ENCODE measurements around the gene CAMK1D. TPM values are rescaled to one million over a fixed set of nuclear protein-coding genes. Genes with fewer than 3 reads are reported as not detected.
A peak's percentile ranks its signal among the peaks of the same experiment; 100 is the strongest.

Gene CAMK1D
- total RNA-seq, 1 donor from 2014 or later: 58.8 TPM

DNA sequence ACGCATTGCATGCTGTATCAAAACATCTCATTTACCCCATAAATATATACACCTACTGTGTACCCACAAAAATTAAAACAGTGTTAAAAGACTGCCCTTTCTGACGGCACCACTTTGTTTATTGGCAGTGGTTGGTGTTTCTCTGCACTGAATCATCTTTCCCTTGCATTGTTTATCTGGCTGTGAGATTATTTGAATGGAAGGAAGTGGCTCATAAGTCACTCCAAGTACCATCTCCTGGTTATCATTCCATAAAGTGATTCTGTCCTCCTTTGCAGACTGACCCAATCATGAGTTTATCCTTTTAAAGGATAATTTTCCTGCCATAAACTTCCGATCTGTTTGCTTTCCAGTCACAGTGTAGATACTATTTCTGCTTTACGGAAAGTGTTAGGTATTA lies 183.8 kb downstream of the CAMK1D start:
- TF ChIP-seq, protein P1, sequence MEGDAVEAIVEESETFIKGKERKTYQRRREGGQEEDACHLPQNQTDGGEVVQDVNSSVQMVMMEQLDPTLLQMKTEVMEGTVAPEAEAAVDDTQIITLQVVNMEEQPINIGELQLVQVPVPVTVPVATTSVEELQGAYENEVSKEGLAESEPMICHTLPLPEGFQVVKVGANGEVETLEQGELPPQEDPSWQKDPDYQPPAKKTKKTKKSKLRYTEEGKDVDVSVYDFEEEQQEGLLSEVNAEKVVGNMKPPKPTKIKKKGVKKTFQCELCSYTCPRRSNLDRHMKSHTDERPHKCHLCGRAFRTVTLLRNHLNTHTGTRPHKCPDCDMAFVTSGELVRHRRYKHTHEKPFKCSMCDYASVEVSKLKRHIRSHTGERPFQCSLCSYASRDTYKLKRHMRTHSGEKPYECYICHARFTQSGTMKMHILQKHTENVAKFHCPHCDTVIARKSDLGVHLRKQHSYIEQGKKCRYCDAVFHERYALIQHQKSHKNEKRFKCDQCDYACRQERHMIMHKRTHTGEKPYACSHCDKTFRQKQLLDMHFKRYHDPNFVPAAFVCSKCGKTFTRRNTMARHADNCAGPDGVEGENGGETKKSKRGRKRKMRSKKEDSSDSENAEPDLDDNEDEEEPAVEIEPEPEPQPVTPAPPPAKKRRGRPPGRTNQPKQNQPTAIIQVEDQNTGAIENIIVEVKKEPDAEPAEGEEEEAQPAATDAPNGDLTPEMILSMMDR (IDR thresholded peaks at IDR 0.05): no peak
- peaks cover 35% of the 10 kb centered on the region for H3K4me1 Mint-ChIP-seq
- H3K27me3 Mint-ChIP-seq: no peaks in the 10 kb centered on the region
- no peak overlapping the region for H3K4me3 Mint-ChIP-seq
- CTCF ChIA-PET: no interaction called here
- no peak for DNase-seq
- POLR2A ChIA-PET: no interaction called here
- peaks cover 5% of the 10 kb centered on the region for H3K9me3 Mint-ChIP-seq
- intact Hi-C loops (cut with micrococcal nuclease): no loop called here
- no peak overlapping the region for H3K27ac Mint-ChIP-seq
- H3K36me3 Mint-ChIP-seq (ENCODE audit: low read depth): peaks cover 22% of the 10 kb centered on the region
- no peak for ATAC-seq (ENCODE audit: low read depth)

DNA sequence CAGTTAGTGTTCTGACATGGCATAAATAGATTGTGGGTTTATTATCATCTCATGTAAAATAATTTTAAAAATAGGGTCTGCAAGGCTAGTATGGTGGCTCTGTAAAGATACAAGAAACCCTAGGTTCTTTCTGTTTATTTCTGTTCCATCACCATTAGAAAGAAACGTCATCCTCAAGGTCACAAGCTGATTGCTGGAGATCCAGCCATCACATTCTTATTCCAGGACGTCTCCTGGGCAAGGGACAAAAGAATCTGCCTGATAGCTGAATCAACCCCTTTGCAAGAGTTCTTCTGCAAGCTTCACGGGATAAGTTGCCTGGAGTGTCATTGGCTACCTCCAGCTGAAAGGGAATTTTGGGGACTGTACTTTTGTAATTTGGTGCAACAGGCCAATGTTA lies 184.4 kb downstream of the CAMK1D start:
- POLR2A ChIA-PET: no interaction called here
- Mint-ChIP-seq H3K27me3 (no peaks in the 10 kb centered on the region), H3K4me3 (no peak overlapping the region), H3K4me1 (peaks cover 36% of the 10 kb centered on the region), H3K27ac (no peak overlapping the region), H3K9me3 (peaks cover 5% of the 10 kb centered on the region), H3K36me3 (ENCODE audit: low read depth) (peaks cover 22% of the 10 kb centered on the region)
- TF ChIP-seq, protein P1 (IDR thresholded peaks at IDR 0.05): no peak
- DNase-seq: no peak
- intact Hi-C loops (cut with micrococcal nuclease): no loop called here
- CTCF ChIA-PET: no interaction called here
- ATAC-seq (ENCODE audit: low read depth): no peak

DNA sequence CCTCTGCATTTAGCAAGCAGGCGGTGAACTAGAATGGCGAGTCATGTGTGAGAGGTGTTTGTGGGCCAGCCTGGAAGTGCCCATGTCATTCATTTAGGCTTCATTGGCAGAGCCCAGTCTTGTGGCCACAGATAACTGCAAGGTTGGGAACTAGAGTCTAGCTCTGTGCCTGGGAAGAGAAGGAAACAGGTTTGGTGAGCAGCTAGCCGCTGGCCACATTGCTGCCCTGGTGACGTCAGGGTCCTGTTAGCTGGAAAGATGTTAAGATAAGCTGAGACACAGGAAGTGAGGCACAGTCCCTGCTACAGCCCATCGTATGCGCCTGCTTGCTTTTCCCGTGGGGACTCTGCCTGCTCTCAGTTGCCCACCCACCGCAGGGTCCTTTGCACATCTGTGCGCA lies 185.5 kb downstream of the CAMK1D start:
- TF ChIP-seq, protein P1 (IDR thresholded peaks at IDR 0.05): no peak
- intact Hi-C loops (cut with micrococcal nuclease): no loop called here
- Mint-ChIP-seq H3K27me3 (no peaks in the 10 kb centered on the region), H3K9me3 (peaks cover 5% of the 10 kb centered on the region), H3K4me1 (peaks cover 44% of the 10 kb centered on the region), H3K4me3 (no peak overlapping the region), H3K36me3 (ENCODE audit: low read depth) (peaks cover 23% of the 10 kb centered on the region), H3K27ac (peak overlapping the region; percentile 51)
- ChIA-PET POLR2A (no interaction called here), CTCF (no interaction called here)
- no peak for ATAC-seq (ENCODE audit: low read depth)
- DNase-seq: no peak

DNA sequence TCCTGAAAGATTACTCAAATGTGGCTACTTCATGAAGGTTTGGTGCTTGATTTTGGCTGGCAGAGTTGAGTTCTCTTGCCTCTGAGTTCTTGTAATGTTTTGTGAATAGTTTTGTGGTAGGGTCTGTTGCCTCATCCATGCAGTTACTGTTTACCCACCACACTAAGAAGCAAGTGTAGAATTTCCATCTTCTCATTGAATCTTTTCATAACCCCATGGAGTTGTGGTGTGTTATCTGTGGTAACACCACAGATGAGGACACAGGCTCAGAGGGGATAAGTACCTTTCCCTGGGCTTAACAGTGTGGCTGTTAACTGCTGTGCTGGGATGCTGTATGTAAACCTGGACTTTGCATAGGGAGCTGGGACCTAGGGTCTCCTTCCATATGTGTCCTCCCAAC lies 186.3 kb downstream of the CAMK1D start:
- Mint-ChIP-seq H3K4me3 (no peak overlapping the region), H3K9me3 (peaks cover 5% of the 10 kb centered on the region), H3K27me3 (no peaks in the 10 kb centered on the region), H3K36me3 (ENCODE audit: low read depth) (peaks cover 21% of the 10 kb centered on the region), H3K4me1 (peaks cover 51% of the 10 kb centered on the region), H3K27ac (no peak overlapping the region)
- no peak for DNase-seq
- ChIA-PET POLR2A (no interaction called here), CTCF (no interaction called here)
- no peak for ATAC-seq (ENCODE audit: low read depth)
- intact Hi-C loops (cut with micrococcal nuclease): no loop called here
- TF ChIP-seq, protein P1 (IDR thresholded peaks at IDR 0.05): no peak

- Mint-ChIP-seq H3K27me3 (no peaks in the 10 kb centered on the region), H3K4me1 (peaks cover 67% of the 10 kb centered on the region), H3K27ac (no peak overlapping the region), H3K36me3 (ENCODE audit: low read depth) (peaks cover 12% of the 10 kb centered on the region), H3K4me3 (no peak overlapping the region), H3K9me3 (no peaks in the 10 kb centered on the region)
- ChIA-PET CTCF (no interaction called here), POLR2A (no interaction called here)
- DNase-seq (no peak), ATAC-seq (ENCODE audit: low read depth) (no peak)
- TF ChIP-seq, protein P1 (IDR thresholded peaks at IDR 0.05): no peak
- intact Hi-C loops (cut with micrococcal nuclease): no loop called here
Measured at GRCh38 chr10:12538491-12538995, 189.2 kb downstream of the CAMK1D start.

Measured in activated B cell treated with CpG ODN at 0.5 μM for 24 hours (primary cell).